Muscle layer of colon (tissue), 2 donors: Measurements from ENCODE around the gene ZP2.

ENCODE experiments used
- H3K27ac ChIP-seq: one replicate; pipeline ENCODE4 v1.7.0; 2013; ENCODE audit warnings: low read depth, mild to moderate bottlenecking, low read length, moderate library complexity
- H3K27me3 ChIP-seq, 2 donors: one replicate each; pipeline ENCODE4 v1.7.0; 2013; ENCODE audit warnings: low read length in 2 of 2, mild to moderate bottlenecking in 2 of 2; ENCODE audit not compliant: insufficient read depth in 2 of 2, control insufficient read depth in 1 of 2
- H3K36me3 ChIP-seq: one replicate; pipeline ENCODE4 v1.7.0; 2013; ENCODE audit warnings: mild to moderate bottlenecking, low read length; ENCODE audit not compliant: insufficient read depth
- H3K4me1 ChIP-seq: one replicate; pipeline ENCODE4 v1.7.0; 2013; ENCODE audit warnings: mild to moderate bottlenecking, low read length; ENCODE audit not compliant: insufficient read depth
- H3K4me3 ChIP-seq, 2 donors: one replicate each; pipeline ENCODE4 v1.7.0; 2013; ENCODE audit warnings: low read length in 2 of 2, low read depth in 1 of 2, mild to moderate bottlenecking in 1 of 2, moderate library complexity in 1 of 2
- H3K9ac ChIP-seq: one replicate; pipeline ENCODE4 v1.7.0; 2013; ENCODE audit warnings: low read length
- H3K9me3 ChIP-seq: one replicate; pipeline ENCODE4 v1.7.0; 2013; ENCODE audit warnings: mild to moderate bottlenecking, low read length
- donor health status: abdominal sarcoma.
- donor health status: Adenocarcinoma of cecum.

ZP2 gene

GRCh38 chr16:21233521-21234150, 22.3 kb upstream of the ZP2 start, which contains the start of gene ANKS4B:
TSS of gene ANKS4B (plus strand) at chr16:21233699. CDS start at chr16:21233738, 39 bp downstream.
- H3K4me1 ChIP-seq, result no peaks in the 10 kb centered on the region
- H3K9ac ChIP-seq, result no peak within 1 kb of the TSS
- no peaks in the 10 kb centered on the region for H3K36me3 ChIP-seq
- no peak within 1 kb of the TSS for H3K4me3 ChIP-seq
- no peaks in the 10 kb centered on the region for H3K9me3 ChIP-seq
- H3K27ac ChIP-seq, result no peak within 1 kb of the TSS
- H3K27me3 ChIP-seq, result no peaks in the 10 kb centered on the region

- Histone ChIP-seq H3K9ac (no peak overlapping the region), H3K4me1 (no peaks in the 10 kb centered on the region), H3K4me3 (no peak overlapping the region), H3K36me3 (no peaks in the 10 kb centered on the region), H3K9me3 (no peaks in the 10 kb centered on the region), H3K27me3 (no peaks in the 10 kb centered on the region), H3K27ac (no peak overlapping the region)
Measured at GRCh38 chr16:21233045-21233520, 21.7 kb upstream of the ZP2 start.

- no peak overlapping the region for H3K9ac ChIP-seq
- H3K9me3 ChIP-seq, result no peaks in the 10 kb centered on the region
- H3K4me1 ChIP-seq, result no peaks in the 10 kb centered on the region
- H3K27ac ChIP-seq, result no peak overlapping the region
- H3K36me3 ChIP-seq, result no peaks in the 10 kb centered on the region
- no peak overlapping the region for H3K4me3 ChIP-seq
- no peaks in the 10 kb centered on the region for H3K27me3 ChIP-seq
Measured at GRCh38 chr16:21228361-21228872, 17.0 kb upstream of the ZP2 start.

- Histone ChIP-seq H3K27ac (no peak overlapping the region), H3K36me3 (no peaks in the 10 kb centered on the region), H3K4me1 (no peaks in the 10 kb centered on the region), H3K9me3 (no peaks in the 10 kb centered on the region), H3K27me3 (peaks cover 0 to 4% of the 10 kb centered on the region in 2 donors), H3K9ac (no peak overlapping the region), H3K4me3 (no peak overlapping the region)
Measured at GRCh38 chr16:21227866-21228265, 16.5 kb upstream of the ZP2 start.

GRCh38 chr16:21226749-21227148, 15.4 kb upstream of the ZP2 start:
- Histone ChIP-seq H3K9ac (no peak overlapping the region), H3K27ac (no peak overlapping the region), H3K27me3 (peaks cover 0 to 5% of the 10 kb centered on the region in 2 donors), H3K36me3 (no peaks in the 10 kb centered on the region), H3K9me3 (no peaks in the 10 kb centered on the region), H3K4me3 (no peak overlapping the region), H3K4me1 (no peaks in the 10 kb centered on the region)

- Histone ChIP-seq H3K27ac (no peak overlapping the region), H3K4me3 (no peak overlapping the region), H3K4me1 (no peaks in the 10 kb centered on the region), H3K27me3 (peaks cover 0 to 5% of the 10 kb centered on the region in 2 donors), H3K36me3 (no peaks in the 10 kb centered on the region), H3K9ac (no peak overlapping the region), H3K9me3 (no peaks in the 10 kb centered on the region)
Measured at GRCh38 chr16:21224800-21225199, 13.4 kb upstream of the ZP2 start.

GRCh38 chr16:21223787-21224186, 12.4 kb upstream of the ZP2 start:
- no peak overlapping the region for H3K27ac ChIP-seq
- H3K36me3 ChIP-seq, result no peaks in the 10 kb centered on the region
- H3K9me3 ChIP-seq, result no peaks in the 10 kb centered on the region
- peaks cover 0 to 5% of the 10 kb centered on the region in 2 donors for H3K27me3 ChIP-seq
- no peak overlapping the region for H3K9ac ChIP-seq
- no peak overlapping the region for H3K4me3 ChIP-seq
- no peaks in the 10 kb centered on the region for H3K4me1 ChIP-seq

- Histone ChIP-seq H3K4me1 (no peaks in the 10 kb centered on the region), H3K36me3 (no peaks in the 10 kb centered on the region), H3K27ac (no peak overlapping the region), H3K27me3 (peaks cover 0 to 5% of the 10 kb centered on the region in 2 donors), H3K9ac (no peak overlapping the region), H3K4me3 (no peak overlapping the region), H3K9me3 (no peaks in the 10 kb centered on the region)
Measured at GRCh38 chr16:21222495-21223337, 11.3 kb upstream of the ZP2 start.

- Histone ChIP-seq H3K4me3 (no peak overlapping the region), H3K27ac (no peak overlapping the region), H3K36me3 (no peaks in the 10 kb centered on the region), H3K9me3 (no peaks in the 10 kb centered on the region), H3K4me1 (no peaks in the 10 kb centered on the region), H3K27me3 (peaks cover 0 to 5% of the 10 kb centered on the region in 2 donors), H3K9ac (no peak overlapping the region)
Measured at GRCh38 chr16:21219551-21219950, 8.2 kb upstream of the ZP2 start.

- Histone ChIP-seq H3K27ac (no peak overlapping the region), H3K4me3 (no peak overlapping the region), H3K9ac (no peak overlapping the region), H3K4me1 (no peaks in the 10 kb centered on the region), H3K27me3 (peaks cover 0 to 4% of the 10 kb centered on the region in 2 donors), H3K36me3 (no peaks in the 10 kb centered on the region), H3K9me3 (no peaks in the 10 kb centered on the region)
Measured at GRCh38 chr16:21218153-21218552, 6.8 kb upstream of the ZP2 start.

- Histone ChIP-seq H3K9me3 (no peaks in the 10 kb centered on the region), H3K36me3 (no peaks in the 10 kb centered on the region), H3K9ac (no peak overlapping the region), H3K27ac (no peak overlapping the region), H3K4me1 (no peaks in the 10 kb centered on the region), H3K4me3 (no peak overlapping the region), H3K27me3 (no peaks in the 10 kb centered on the region)
Measured at GRCh38 chr16:21217121-21217520, 5.7 kb upstream of the ZP2 start.
